Measurements from ENCODE around the gene STX11.

Gene STX11

DNA sequence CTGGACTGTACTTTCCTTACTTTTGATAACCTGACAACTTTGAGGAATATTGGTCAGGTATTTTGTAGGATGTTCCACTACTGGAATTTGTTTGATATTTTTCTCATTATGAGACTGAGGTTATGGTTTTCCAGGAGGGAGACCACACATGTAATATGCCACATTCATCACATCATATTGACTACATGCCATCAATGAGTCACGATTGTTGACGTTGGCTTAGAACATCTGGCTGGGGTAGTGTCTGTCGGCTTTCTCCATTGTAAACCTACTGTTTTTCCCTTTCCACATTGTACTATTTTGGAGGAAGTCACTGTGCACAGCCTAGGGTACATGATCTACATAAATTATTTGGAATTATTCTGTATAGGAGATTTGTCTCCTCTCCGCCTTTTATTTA lies 1.4 kb upstream of the STX11 start:
- CTCF ChIA-PET: no interaction called here
- DNase-seq: no peak
- H3K27me3 ChIP-seq (replicated peaks in 2 of 5; ENCODE audit: control insufficient read depth in 4 of 5, insufficient read depth in 5 of 5, low read length in 4 of 5): no peaks in the 10 kb centered on the region
- H3K27ac ChIP-seq (ENCODE audit: insufficient read depth in 1 of 2, low read depth in 1 of 2, low read length in 2 of 2, poor library complexity in 1 of 2, severe bottlenecking in 2 of 2): no peak overlapping the region
- peaks cover 5 to 19% (median 17%) of the 10 kb centered on the region in 4 experiments for H3K4me1 ChIP-seq (ENCODE audit: control extremely low read depth in 1 of 4, control insufficient read depth in 4 of 4, insufficient read depth in 4 of 4, low read length in 3 of 4)
- H3K4me3 ChIP-seq (ENCODE audit: control insufficient read depth in 1 of 7, extremely low read depth in 1 of 7, insufficient read depth in 4 of 7, low read depth in 2 of 7, low read length in 6 of 7): no peak overlapping the region
- no peaks in the 10 kb centered on the region for H3K36me3 ChIP-seq (ENCODE audit: control insufficient read depth in 4 of 4, insufficient read depth in 4 of 4, low read length in 3 of 4)
- POLR2A ChIA-PET: no interaction called here
- 100% methylated on average over 2 of the region's 4 CpGs for WGBS (ENCODE audit: insufficient coverage)
- no peaks in the 10 kb centered on the region for H3K9me3 ChIP-seq (ENCODE audit: control extremely low read depth in 1 of 5, control insufficient read depth in 4 of 5, insufficient read depth in 2 of 5, low read depth in 1 of 5, low read length in 4 of 5)

DNA sequence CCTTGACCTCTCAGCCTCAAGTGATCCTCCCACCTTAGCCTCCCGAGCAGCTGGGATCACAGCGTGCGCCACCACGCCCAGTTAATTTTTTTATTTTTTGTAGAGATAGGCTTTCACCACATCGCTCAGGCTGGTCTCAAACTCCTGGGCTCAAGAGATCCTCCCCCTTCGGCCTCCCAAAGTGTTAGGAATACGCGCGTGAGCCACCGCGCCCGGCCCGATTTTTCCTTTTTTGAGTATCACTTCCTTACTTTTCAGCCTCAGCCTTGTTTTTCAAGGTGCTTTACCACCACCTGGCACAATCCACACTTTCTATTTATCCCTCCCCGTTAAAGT lies 791 bp upstream of the STX11 start:
- Histone ChIP-seq H3K9me3 (ENCODE audit: control extremely low read depth in 1 of 5, control insufficient read depth in 4 of 5, insufficient read depth in 2 of 5, low read depth in 1 of 5, low read length in 4 of 5) (no peaks in the 10 kb centered on the region), H3K4me1 (ENCODE audit: control extremely low read depth in 1 of 4, control insufficient read depth in 4 of 4, insufficient read depth in 4 of 4, low read length in 3 of 4) (peaks cover 5 to 19% (median 17%) of the 10 kb centered on the region in 4 experiments), H3K36me3 (ENCODE audit: control insufficient read depth in 4 of 4, insufficient read depth in 4 of 4, low read length in 3 of 4) (peaks cover 0 to 5% (median 0%) of the 10 kb centered on the region in 4 experiments), H3K27me3 (replicated peaks in 2 of 5; ENCODE audit: control insufficient read depth in 4 of 5, insufficient read depth in 5 of 5, low read length in 4 of 5) (no peaks in the 10 kb centered on the region), H3K27ac (ENCODE audit: insufficient read depth in 1 of 2, low read depth in 1 of 2, low read length in 2 of 2, poor library complexity in 1 of 2, severe bottlenecking in 2 of 2) (no peak overlapping the region), H3K4me3 (ENCODE audit: control insufficient read depth in 1 of 7, extremely low read depth in 1 of 7, insufficient read depth in 4 of 7, low read depth in 2 of 7, low read length in 6 of 7) (peak overlapping the region; percentile 79 to 95 (median 83))
- no peak for DNase-seq
- WGBS (ENCODE audit: insufficient coverage): 87% methylated on average over 10 of the region's 14 CpGs
- POLR2A ChIA-PET: no interaction called here
- CTCF ChIA-PET: interaction anchor here (1.8 kb wide), 1 partner anchor 26 kb away, joined by 6 read pairs; no protein-coding TSS in a partner anchor

DNA sequence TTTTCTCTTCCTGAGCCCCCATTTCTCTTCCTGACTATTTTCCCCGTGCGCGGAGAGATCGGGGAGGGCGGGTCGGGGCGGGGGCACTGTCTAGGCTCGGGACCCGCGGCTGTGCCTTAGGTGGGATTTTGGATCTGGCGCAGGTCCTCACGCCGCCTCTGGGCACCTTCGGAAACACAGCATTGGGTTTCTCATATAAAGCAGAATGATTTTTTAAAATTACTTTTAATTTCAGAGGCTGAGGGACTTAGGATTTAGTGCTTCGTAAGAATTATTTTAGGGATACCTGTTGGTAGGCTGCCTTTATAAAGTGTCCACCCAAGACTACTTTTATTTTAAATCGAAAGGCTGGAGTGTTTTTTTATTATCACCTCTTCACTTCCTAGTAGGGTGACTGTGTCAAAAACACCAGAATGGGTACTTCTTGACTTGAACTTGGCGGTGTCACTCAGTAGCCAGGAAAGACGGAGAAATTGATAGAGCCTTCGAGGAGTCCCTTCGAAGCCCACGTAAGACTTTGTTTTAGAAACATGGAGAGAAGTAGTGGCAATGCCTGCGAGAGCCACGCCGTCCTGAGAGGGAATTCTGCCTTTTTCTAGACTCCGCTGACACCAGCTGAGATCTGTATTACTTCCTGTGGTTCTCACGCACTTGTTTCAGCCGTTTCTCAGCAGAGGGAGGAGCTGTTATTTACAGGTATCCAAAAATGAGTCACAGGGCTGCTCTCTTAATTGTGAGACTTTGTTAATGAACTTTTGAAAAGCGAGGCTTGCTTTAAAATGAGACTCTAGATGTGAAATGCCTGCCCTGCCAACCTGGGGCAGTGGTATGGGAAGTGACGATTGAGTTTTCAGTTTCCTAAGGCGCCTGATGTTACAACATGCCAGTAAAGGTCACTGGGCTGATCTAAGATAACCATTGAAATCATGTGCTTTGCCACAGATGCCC lies 667 bp downstream of the STX11 start:
- CTCF ChIA-PET: interaction anchor here (0.7 to 1.8 kb wide), 8 partner anchors 8 to 329 kb away, joined by 3 to 6 read pairs (median 3); no protein-coding TSS in a partner anchor
- H3K27ac ChIP-seq (ENCODE audit: insufficient read depth in 1 of 2, low read depth in 1 of 2, low read length in 2 of 2, poor library complexity in 1 of 2, severe bottlenecking in 2 of 2): peak overlapping the region; percentile 64 to 84
- no peaks in the 10 kb centered on the region for H3K27me3 ChIP-seq (replicated peaks in 2 of 5; ENCODE audit: control insufficient read depth in 4 of 5, insufficient read depth in 5 of 5, low read length in 4 of 5)
- H3K4me1 ChIP-seq (ENCODE audit: control extremely low read depth in 1 of 4, control insufficient read depth in 4 of 4, insufficient read depth in 4 of 4, low read length in 3 of 4): peaks cover 5 to 19% (median 17%) of the 10 kb centered on the region in 4 experiments
- peak overlapping the region; percentile 79 to 95 (median 83) for H3K4me3 ChIP-seq (ENCODE audit: control insufficient read depth in 1 of 7, extremely low read depth in 1 of 7, insufficient read depth in 4 of 7, low read depth in 2 of 7, low read length in 6 of 7)
- peak; percentile 53 to 86 (median 80) for DNase-seq
- WGBS (ENCODE audit: insufficient coverage): 0% methylated on average over 22 of the region's 30 CpGs
- H3K9me3 ChIP-seq (ENCODE audit: control extremely low read depth in 1 of 5, control insufficient read depth in 4 of 5, insufficient read depth in 2 of 5, low read depth in 1 of 5, low read length in 4 of 5): no peaks in the 10 kb centered on the region
- POLR2A ChIA-PET: interaction anchor here (0.7 to 1.6 kb wide), 5 partner anchors 14 to 1578 kb away, joined by 3 to 6 read pairs (median 3); no protein-coding TSS in a partner anchor
- H3K36me3 ChIP-seq (ENCODE audit: control insufficient read depth in 4 of 4, insufficient read depth in 4 of 4, low read length in 3 of 4): peaks cover 0 to 6% (median 0%) of the 10 kb centered on the region in 4 experiments

DNA sequence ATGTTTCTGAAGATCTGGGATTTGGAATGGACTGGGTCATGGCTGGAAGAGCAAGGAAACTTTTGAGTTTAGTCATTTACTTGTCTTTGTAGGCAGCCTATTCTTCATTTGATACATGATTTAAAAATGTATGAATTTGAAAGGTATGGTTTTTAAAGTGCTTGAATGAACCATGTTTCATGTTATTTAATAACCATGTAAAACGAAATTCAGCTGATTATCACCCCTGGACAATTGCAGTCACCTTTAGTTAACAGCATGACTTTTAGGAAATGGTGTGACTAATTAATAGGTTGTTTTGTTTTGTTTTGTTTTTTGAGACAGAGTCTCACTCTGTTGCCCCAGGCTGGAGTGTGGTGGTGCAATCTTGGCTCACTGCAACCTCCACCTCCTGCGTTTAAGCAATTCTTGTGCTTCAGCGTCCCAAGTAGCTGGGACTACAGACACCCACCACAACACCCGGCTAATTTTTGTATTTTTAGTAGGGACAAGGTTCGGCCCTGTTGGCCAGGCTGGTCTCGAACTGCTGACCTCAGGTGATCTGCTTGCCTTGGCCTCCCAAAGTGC lies 2.1 kb downstream of the STX11 start:
- ChIA-PET POLR2A (interaction anchor here (0.7 kb wide), 2 partner anchors 15 to 22 kb away, joined by 3 read pairs; no protein-coding TSS in a partner anchor), CTCF (interaction anchor here (1.1 kb wide), 1 partner anchor 47 kb away, joined by 3 read pairs; no protein-coding TSS in a partner anchor)
- Histone ChIP-seq H3K36me3 (ENCODE audit: control insufficient read depth in 4 of 4, insufficient read depth in 4 of 4, low read length in 3 of 4) (peaks cover 0 to 9% (median 1%) of the 10 kb centered on the region in 4 experiments), H3K4me1 (ENCODE audit: control extremely low read depth in 1 of 4, control insufficient read depth in 4 of 4, insufficient read depth in 4 of 4, low read length in 3 of 4) (peaks cover 5 to 19% (median 17%) of the 10 kb centered on the region in 4 experiments), H3K4me3 (ENCODE audit: control insufficient read depth in 1 of 7, extremely low read depth in 1 of 7, insufficient read depth in 4 of 7, low read depth in 2 of 7, low read length in 6 of 7) (peak overlapping the region in 1 of 7 experiments; percentile 95), H3K9me3 (ENCODE audit: control extremely low read depth in 1 of 5, control insufficient read depth in 4 of 5, insufficient read depth in 2 of 5, low read depth in 1 of 5, low read length in 4 of 5) (no peaks in the 10 kb centered on the region), H3K27ac (ENCODE audit: insufficient read depth in 1 of 2, low read depth in 1 of 2, low read length in 2 of 2, poor library complexity in 1 of 2, severe bottlenecking in 2 of 2) (no peak overlapping the region), H3K27me3 (replicated peaks in 2 of 5; ENCODE audit: control insufficient read depth in 4 of 5, insufficient read depth in 5 of 5, low read length in 4 of 5) (no peaks in the 10 kb centered on the region)
- no peak for DNase-seq
- 91% methylated on average over 4 of the region's 6 CpGs for WGBS (ENCODE audit: insufficient coverage)

DNA sequence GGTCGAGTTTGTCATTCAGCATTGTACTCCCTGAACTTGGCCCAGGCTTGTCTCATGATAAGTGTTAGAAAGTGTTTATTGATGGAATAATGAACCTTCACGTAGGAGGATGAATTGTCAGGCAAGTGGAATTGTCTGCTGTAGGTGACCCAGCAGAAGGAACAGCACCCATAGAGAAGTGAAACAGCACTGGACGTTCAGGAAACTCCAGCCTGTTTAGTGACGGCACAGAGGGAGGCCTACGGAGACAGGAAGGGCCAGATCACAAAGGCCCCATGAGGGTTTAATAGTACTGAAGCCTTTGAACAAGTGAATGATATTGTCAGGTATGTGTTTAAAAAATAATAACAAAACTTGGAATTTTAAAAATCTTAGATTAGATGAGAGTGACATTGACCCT lies 2.9 kb downstream of the STX11 start:
- H3K4me3 ChIP-seq (ENCODE audit: control insufficient read depth in 1 of 7, extremely low read depth in 1 of 7, insufficient read depth in 4 of 7, low read depth in 2 of 7, low read length in 6 of 7): peak overlapping the region in 1 of 7 experiments; percentile 32
- POLR2A ChIA-PET: no interaction called here
- WGBS (ENCODE audit: insufficient coverage): 93% methylated on average over 4 of the region's 5 CpGs
- peaks cover 5 to 19% (median 17%) of the 10 kb centered on the region in 4 experiments for H3K4me1 ChIP-seq (ENCODE audit: control extremely low read depth in 1 of 4, control insufficient read depth in 4 of 4, insufficient read depth in 4 of 4, low read length in 3 of 4)
- no peaks in the 10 kb centered on the region for H3K9me3 ChIP-seq (ENCODE audit: control extremely low read depth in 1 of 5, control insufficient read depth in 4 of 5, insufficient read depth in 2 of 5, low read depth in 1 of 5, low read length in 4 of 5)
- H3K27me3 ChIP-seq (replicated peaks in 2 of 5; ENCODE audit: control insufficient read depth in 4 of 5, insufficient read depth in 5 of 5, low read length in 4 of 5): no peaks in the 10 kb centered on the region
- H3K36me3 ChIP-seq (ENCODE audit: control insufficient read depth in 4 of 4, insufficient read depth in 4 of 4, low read length in 3 of 4): peaks cover 0 to 9% (median 1%) of the 10 kb centered on the region in 4 experiments
- no peak overlapping the region for H3K27ac ChIP-seq (ENCODE audit: insufficient read depth in 1 of 2, low read depth in 1 of 2, low read length in 2 of 2, poor library complexity in 1 of 2, severe bottlenecking in 2 of 2)
- DNase-seq: no peak
- CTCF ChIA-PET: no interaction called here

DNA sequence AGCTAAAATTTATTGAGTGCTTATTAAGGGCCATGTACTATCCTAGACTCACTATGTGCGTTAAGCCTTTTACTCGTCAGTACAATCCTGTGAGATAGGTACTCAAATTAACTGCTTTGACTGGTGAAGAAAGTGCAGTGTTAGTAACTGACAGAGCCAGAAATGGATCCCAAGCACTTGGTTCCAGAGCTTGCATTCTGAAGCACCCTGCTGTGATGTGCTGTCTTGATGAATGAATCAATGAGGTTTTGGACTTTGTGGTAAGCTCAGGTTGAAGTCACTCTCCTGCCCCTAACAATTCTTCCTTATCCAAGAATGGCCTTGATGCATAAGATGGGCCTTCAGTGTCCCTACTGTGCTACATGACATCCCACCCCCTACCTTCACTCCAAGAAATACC lies 3.7 kb downstream of the STX11 start:
- Histone ChIP-seq H3K27ac (ENCODE audit: insufficient read depth in 1 of 2, low read depth in 1 of 2, low read length in 2 of 2, poor library complexity in 1 of 2, severe bottlenecking in 2 of 2) (no peak overlapping the region), H3K36me3 (ENCODE audit: control insufficient read depth in 4 of 4, insufficient read depth in 4 of 4, low read length in 3 of 4) (peaks cover 0 to 9% (median 1%) of the 10 kb centered on the region in 4 experiments), H3K9me3 (ENCODE audit: control extremely low read depth in 1 of 5, control insufficient read depth in 4 of 5, insufficient read depth in 2 of 5, low read depth in 1 of 5, low read length in 4 of 5) (no peaks in the 10 kb centered on the region), H3K4me1 (ENCODE audit: control extremely low read depth in 1 of 4, control insufficient read depth in 4 of 4, insufficient read depth in 4 of 4, low read length in 3 of 4) (peaks cover 5 to 19% (median 17%) of the 10 kb centered on the region in 4 experiments), H3K4me3 (ENCODE audit: control insufficient read depth in 1 of 7, extremely low read depth in 1 of 7, insufficient read depth in 4 of 7, low read depth in 2 of 7, low read length in 6 of 7) (no peak overlapping the region), H3K27me3 (replicated peaks in 2 of 5; ENCODE audit: control insufficient read depth in 4 of 5, insufficient read depth in 5 of 5, low read length in 4 of 5) (no peaks in the 10 kb centered on the region)
- CTCF ChIA-PET: no interaction called here
- no peak for DNase-seq
- POLR2A ChIA-PET: no interaction called here
- WGBS (ENCODE audit: insufficient coverage): 100% methylated on average over 2 of the region's 2 CpGs

Data from common myeloid progenitor, CD34-positive (primary cell).